ENCODE results near the gene NPSR1.

The NPSR1 gene

DNA sequence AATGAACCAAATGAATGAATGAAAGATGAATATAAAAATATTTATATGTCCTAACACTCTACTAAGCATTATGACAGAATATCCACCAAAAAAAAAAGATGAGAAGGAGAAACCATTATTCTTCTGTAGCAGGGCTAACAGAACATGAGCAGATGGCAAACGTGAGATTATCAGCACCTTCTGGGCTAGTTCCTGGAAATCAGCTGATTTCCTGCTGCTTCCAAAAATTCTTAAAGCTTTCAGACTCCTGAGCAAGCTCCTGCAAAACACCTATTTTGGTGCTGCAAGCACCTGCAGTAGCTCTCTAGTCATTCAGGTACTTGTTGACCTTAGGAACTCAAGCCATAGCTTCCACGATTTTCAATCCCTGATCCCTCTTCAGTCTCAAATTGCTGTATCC is 51.8 kb downstream of the NPSR1 start:
- Histone ChIP-seq H3K9ac (no peak overlapping the region), H3K4me1 (no peaks in the 10 kb centered on the region), H3K4me2 (ENCODE audit: low read length) (no peak overlapping the region), H3K36me3 (ENCODE audit: control insufficient read depth, insufficient read depth, low read length) (no peaks in the 10 kb centered on the region), H3K27me3 (ENCODE audit: control insufficient read depth, insufficient read depth, low read length) (no peaks in the 10 kb centered on the region), H3K27ac (no peak overlapping the region), H3K79me2 (no peaks in the 10 kb centered on the region), H3K9me3 (ENCODE audit: control insufficient read depth, low read length) (no peaks in the 10 kb centered on the region), H3K4me3 (ENCODE audit: low read depth, low read length) (no peak overlapping the region), H2AFZ (no peak overlapping the region)
- TF ChIP-seq, protein P1, sequence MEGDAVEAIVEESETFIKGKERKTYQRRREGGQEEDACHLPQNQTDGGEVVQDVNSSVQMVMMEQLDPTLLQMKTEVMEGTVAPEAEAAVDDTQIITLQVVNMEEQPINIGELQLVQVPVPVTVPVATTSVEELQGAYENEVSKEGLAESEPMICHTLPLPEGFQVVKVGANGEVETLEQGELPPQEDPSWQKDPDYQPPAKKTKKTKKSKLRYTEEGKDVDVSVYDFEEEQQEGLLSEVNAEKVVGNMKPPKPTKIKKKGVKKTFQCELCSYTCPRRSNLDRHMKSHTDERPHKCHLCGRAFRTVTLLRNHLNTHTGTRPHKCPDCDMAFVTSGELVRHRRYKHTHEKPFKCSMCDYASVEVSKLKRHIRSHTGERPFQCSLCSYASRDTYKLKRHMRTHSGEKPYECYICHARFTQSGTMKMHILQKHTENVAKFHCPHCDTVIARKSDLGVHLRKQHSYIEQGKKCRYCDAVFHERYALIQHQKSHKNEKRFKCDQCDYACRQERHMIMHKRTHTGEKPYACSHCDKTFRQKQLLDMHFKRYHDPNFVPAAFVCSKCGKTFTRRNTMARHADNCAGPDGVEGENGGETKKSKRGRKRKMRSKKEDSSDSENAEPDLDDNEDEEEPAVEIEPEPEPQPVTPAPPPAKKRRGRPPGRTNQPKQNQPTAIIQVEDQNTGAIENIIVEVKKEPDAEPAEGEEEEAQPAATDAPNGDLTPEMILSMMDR (IDR thresholded peaks at IDR 0.05), result no peak

DNA sequence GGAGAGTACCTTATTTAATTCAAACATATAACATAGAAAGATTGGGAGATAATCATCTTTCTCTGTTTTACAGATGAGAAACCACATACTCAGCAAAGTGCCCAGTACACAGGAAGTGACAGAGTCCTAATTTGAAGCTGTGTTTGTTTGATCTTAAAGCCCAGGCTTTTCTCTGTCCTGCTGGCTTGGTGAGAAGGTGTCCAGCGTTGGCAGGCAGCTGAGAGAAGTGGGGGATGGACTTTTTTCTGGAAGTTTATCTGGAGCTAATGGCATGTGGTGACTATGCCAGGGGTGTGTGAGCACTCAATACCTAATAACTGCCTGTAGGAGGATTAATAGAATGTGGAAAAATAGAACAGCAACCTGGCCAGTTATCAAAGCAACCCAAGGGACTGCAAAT is 60.8 kb downstream of the NPSR1 start:
- Histone ChIP-seq H3K9ac (no peak overlapping the region), H3K9me3 (ENCODE audit: control insufficient read depth, low read length) (no peaks in the 10 kb centered on the region), H3K27ac (no peak overlapping the region), H3K4me2 (ENCODE audit: low read length) (no peak overlapping the region), H3K79me2 (no peaks in the 10 kb centered on the region), H3K4me1 (no peaks in the 10 kb centered on the region), H2AFZ (no peak overlapping the region), H3K4me3 (ENCODE audit: low read depth, low read length) (no peak overlapping the region), H3K27me3 (ENCODE audit: control insufficient read depth, insufficient read depth, low read length) (no peaks in the 10 kb centered on the region), H3K36me3 (ENCODE audit: control insufficient read depth, insufficient read depth, low read length) (no peaks in the 10 kb centered on the region)
- TF ChIP-seq, protein P1 (IDR thresholded peaks at IDR 0.05), result no peak

DNA sequence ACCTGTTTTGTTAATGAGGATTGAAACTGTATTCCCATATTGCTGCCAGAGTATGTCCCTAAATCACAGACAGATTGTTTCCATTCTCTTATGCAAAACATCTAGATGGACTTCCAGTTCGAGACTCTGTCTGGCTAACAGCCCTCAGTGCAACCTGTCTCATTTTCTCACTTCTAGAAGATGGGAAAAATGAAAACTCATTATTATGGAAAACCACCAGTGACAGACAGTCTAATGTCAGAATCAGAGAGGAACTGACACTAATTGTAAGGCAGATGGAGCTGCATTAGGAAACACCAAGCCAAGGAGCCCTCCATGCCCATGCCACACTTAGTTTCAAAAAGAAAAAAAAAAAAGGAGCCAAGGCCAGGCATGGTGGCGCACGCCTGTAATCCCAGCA is 61.6 kb downstream of the NPSR1 start:
- Histone ChIP-seq H3K27ac (no peak overlapping the region), H3K79me2 (no peaks in the 10 kb centered on the region), H3K27me3 (ENCODE audit: control insufficient read depth, insufficient read depth, low read length) (no peaks in the 10 kb centered on the region), H3K4me3 (ENCODE audit: low read depth, low read length) (no peak overlapping the region), H3K9me3 (ENCODE audit: control insufficient read depth, low read length) (no peaks in the 10 kb centered on the region), H2AFZ (no peak overlapping the region), H3K4me2 (ENCODE audit: low read length) (no peak overlapping the region), H3K4me1 (no peaks in the 10 kb centered on the region), H3K9ac (no peak overlapping the region), H3K36me3 (ENCODE audit: control insufficient read depth, insufficient read depth, low read length) (no peaks in the 10 kb centered on the region)
- TF ChIP-seq, protein P1 (IDR thresholded peaks at IDR 0.05), result no peak

DNA sequence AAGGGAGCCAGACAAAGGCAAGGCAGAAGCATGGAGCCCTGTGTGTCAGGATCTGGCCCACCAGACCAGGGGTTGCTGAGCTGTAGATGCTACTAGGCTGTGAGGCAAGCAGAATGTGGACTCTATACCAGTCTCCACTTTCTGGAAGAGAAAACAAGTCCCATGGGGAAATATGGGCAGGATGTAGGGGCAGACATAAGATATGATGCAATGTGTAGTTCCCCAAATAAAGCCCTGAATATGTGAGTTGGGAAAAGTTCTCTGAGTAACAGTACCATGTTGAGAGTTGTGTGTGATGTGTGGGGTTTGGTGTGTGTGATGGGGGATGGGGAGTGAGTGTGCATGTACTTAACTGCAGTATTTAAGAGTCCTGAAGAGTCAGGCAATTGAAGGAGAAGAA is 62.3 kb downstream of the NPSR1 start:
- Histone ChIP-seq H3K36me3 (ENCODE audit: control insufficient read depth, insufficient read depth, low read length) (no peaks in the 10 kb centered on the region), H3K27me3 (ENCODE audit: control insufficient read depth, insufficient read depth, low read length) (no peaks in the 10 kb centered on the region), H3K4me2 (ENCODE audit: low read length) (no peak overlapping the region), H3K27ac (no peak overlapping the region), H3K9me3 (ENCODE audit: control insufficient read depth, low read length) (no peaks in the 10 kb centered on the region), H2AFZ (no peak overlapping the region), H3K4me3 (ENCODE audit: low read depth, low read length) (no peak overlapping the region), H3K4me1 (no peaks in the 10 kb centered on the region), H3K79me2 (no peaks in the 10 kb centered on the region), H3K9ac (no peak overlapping the region)
- TF ChIP-seq, protein P1 (IDR thresholded peaks at IDR 0.05), result no peak

DNA sequence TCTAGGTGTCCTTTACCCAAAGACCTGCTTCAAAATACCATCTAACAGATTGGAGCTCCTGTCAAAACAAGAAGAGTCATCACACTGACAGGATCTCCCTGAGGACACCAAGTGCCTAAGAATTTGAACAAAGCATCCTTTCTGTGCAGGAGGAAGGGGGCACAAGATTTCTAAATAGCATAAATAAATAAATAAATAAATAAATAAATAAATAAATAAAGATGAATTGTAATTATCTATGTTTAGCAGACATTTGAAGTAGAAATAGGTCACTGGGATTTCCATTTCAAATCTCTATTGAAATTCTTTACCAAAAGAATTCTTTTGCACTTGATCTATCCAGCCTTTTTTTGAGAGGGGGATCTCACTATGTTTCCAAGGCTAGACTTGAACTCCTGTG is 65.3 kb downstream of the NPSR1 start:
- no peaks in the 10 kb centered on the region for H3K79me2 ChIP-seq
- no peak overlapping the region for H3K4me2 ChIP-seq (ENCODE audit: low read length)
- no peak overlapping the region for H2AFZ ChIP-seq
- no peak overlapping the region for H3K9ac ChIP-seq
- H3K36me3 ChIP-seq (ENCODE audit: control insufficient read depth, insufficient read depth, low read length), result no peaks in the 10 kb centered on the region
- H3K9me3 ChIP-seq (ENCODE audit: control insufficient read depth, low read length), result no peaks in the 10 kb centered on the region
- no peaks in the 10 kb centered on the region for H3K27me3 ChIP-seq (ENCODE audit: control insufficient read depth, insufficient read depth, low read length)
- no peak overlapping the region for H3K27ac ChIP-seq
- no peak overlapping the region for H3K4me3 ChIP-seq (ENCODE audit: low read depth, low read length)
- no peaks in the 10 kb centered on the region for H3K4me1 ChIP-seq
- TF ChIP-seq, protein P1 (IDR thresholded peaks at IDR 0.05), result no peak
